GM21717 (cell line): ENCODE measurements around the gene FOXI3.

Source experiments
- ATAC-seq: cut with Tn5 transposase; IDR thresholded peaks from one replicate; pipeline ENCODE4 v1.9.1; 2021; ENCODE audit warnings: mild to moderate bottlenecking, moderate library complexity; ENCODE audit not compliant: unreplicated experiment

The FOXI3 gene

DNA sequence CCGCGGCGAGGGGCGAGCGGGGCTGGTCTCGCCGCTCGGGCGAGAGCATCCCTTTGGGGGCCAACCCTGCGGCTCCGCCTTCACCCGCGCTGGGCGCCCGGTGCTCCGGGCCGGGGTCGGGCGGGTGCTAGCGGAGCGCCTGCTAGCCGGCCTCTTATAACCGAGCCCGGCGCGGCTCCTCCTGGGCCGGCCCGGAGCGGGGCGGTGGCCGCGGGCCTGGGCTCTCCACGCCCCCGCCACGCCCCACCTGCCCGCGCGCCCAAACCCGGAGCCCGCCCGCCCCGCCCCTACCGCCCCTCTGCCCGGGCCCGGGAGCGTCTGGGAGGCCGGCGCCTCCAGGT lies at the start of gene FOXI3:
Gene FOXI3, minus strand, starts transcription at position 129 of the 341 bp plus-strand sequence. CDS start 158 bp downstream, outside the sequence.
- no peak for ATAC-seq

DNA sequence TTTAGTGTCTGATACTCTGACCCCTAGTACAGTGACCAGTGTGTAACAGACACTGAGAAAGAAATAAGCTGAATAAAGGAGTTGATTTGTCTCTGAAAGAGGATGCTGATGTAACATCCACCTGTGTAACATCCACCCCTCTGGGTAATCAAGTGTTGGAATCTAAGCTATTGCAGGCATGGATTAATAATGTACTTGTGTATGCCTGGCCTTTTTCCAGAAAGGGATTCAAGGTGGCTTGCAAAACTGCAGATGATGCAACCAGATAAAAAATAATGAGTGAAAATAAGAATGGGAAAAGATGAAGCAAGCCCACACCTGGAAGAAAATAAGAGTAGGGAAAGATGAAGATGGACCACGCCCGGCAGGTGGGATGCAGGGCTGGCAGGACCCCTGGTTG lies 48.2 kb upstream of the FOXI3 start:
- ATAC-seq = no peak

DNA sequence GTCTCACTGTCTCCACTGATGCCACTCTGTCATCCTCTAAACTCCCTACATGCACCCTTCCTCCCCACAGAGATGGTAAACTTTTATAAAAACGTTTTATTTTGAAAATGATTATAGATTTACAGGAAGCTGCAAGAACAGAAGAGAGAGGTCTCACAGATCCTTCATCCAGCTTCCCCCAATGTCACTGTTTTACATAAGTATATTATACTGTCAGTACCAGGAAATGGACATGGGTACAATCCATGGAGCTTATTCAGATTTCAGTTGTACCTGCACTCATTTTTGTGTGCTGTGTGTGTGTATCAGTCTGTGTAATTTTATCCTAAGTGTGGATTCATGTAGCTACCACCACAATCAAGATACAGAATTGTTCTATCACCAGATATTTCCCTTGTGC lies 46.7 kb upstream of the FOXI3 start:
- no peak for ATAC-seq

DNA sequence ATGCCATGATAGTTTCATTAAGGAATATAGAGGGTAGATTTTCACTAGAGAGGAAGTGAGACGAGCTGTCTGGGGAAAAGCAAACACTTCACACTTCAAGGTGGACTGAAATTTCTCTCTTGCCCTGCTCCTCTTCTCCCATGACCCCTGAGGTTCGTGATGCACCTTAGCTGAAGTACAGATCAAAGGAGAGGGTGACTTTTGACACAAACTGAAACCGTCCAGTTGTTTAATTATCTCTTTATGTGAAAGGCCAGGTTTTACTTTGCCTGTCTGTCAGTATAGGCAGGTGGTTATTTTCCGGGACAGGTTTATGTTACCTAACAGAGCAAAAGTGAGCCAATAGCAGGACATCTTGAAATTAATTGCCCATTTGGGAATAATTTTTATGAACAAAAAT lies 41.0 kb upstream of the FOXI3 start:
- ATAC-seq = no peak

DNA sequence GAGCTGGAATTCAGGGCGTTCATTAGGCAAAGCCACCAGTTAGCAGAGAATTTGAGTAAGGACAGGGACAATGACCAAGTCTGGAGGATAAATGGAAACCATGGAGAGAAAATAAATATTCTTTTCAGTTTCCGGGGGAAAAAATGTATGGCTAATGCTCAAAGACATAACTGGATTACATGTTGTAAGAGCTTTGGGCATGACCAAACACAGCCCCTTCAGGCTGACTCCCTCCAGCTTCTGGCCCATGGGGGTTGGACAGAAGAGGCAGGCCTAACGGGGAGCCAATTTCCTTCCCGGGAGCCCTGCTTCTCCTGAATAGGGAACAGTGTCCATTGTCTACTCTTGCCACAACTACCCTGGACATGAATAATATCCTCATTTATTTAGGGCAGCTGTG lies 39.5 kb upstream of the FOXI3 start:
- no peak for ATAC-seq

DNA sequence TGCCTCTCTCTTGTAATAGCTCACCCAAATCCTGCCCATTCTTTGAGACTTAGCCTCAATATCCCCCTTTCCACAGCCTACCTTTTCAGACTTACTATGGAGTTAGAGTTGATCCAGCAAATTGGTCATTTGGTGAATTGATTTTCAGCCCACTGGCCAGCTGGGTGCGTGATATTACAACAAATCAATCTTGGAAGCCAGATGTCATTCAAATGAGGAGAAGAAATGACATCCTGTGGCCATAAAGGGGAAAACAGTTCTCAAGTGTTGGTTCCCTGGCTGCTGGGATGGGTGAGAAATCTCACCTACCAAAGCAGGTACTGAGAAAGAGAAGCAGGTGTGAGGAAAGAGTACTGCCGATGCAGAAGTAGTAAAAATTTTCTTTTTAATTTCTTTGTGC lies 36.7 kb upstream of the FOXI3 start:
- ATAC-seq = no peak

DNA sequence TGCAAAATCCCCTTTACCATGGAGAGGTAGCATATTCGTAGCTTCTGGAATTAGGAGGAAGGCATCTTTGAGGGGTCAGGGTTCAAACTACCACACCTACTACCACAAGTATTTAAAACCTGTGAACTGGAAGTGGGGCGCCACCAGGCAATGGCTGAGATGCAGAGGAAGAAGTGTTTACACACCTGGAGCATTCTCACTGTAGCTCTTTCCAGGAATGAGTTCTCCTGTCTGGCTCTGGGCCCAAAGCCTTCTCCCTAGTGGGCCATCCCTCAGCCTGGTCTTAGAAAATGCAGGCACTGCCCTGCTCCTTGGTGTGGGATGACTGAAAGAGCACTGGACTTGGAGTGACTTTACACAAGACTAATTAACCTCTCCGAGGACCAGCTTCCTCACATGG lies 30.7 kb upstream of the FOXI3 start:
- ATAC-seq = no peak

DNA sequence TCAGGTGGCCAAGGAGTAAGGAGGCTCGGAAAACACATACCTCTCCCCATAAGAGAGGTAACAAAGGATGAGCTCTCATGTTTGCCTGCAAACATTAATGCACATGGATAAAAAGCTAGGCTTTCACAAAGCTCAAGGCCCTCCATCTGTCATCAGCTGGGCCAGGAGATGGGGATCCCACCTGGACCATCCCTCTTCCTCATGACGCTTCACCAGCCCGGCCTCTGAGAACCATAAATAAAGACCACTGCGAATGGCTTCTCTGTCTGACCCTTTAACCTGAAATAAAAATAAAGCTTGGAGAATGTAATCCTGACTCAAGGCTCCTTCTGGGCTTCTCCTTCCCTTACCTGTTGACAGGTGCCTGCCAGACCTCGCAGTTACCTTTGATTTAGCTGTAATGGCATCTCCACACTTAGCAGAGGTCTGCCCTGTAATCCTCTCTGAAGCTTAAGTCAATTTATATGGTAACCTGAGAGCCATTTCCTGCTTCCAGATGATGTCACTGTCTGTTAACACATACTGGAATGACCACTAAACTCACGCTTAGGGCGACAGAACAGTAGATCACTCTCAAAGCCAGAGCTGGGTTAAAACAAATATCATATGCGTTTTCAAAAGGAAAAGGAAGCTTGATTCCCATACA lies 29.3 kb upstream of the FOXI3 start:
- no peak for ATAC-seq

DNA sequence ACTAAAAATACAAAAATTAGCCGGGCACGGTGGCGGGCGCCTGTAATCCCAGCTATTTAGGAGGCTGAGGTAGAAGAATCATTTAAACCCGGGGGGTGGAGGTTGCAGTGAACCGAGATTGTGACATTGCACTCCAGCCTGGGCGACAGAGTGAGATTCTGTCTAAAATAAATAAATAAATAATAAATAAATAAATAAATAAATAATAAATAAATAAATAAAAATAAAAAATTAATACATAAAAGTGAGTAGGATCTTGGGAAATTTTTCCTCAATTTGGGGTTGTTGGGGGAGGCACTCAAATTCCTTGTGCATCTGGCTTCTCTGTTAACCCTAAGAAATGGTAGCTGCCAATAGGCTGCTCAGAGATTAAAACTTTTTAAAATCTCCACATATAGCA lies 20.3 kb upstream of the FOXI3 start:
- ATAC-seq = no peak

DNA sequence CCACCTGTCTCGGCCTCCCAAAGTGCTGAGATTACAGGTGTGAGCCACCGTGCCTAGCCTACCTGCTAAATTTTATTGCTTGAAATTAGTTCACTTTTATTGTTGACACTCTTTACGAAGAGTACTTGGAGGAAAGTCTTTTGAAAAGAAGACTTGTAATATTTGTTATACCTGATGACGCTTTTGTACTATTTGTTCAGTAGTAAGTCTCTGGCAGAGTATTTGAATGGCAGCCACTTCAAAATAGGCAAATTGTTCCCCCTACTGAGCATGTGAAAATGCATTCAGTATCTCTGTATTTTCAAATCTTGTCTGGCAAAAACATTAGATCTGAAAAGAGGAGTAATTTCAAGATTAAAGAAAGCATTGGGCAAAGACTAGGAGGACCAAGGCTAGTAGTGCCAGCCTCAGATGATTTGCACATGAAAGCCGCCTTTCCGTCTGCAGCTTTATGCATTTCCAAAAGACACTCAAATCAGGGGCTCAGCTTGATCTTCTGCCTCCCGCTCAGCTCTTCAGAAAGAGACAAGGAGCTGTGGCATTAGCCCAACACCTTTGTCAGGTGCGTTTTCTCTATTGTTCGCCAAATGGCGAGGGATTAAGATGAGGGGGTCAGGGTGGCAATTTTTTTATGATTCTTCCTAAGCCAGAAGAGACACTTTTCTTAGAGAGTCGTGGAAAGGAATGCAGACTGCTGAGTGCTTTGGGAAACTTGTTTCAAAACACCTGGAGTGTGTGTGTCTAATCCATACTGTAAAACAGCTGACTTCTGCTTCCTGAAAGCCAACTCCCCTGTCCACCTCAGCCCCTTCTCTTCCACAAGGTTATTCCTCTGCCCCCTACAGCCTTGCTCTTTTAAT lies 18.8 kb upstream of the FOXI3 start:
- no peak for ATAC-seq

DNA sequence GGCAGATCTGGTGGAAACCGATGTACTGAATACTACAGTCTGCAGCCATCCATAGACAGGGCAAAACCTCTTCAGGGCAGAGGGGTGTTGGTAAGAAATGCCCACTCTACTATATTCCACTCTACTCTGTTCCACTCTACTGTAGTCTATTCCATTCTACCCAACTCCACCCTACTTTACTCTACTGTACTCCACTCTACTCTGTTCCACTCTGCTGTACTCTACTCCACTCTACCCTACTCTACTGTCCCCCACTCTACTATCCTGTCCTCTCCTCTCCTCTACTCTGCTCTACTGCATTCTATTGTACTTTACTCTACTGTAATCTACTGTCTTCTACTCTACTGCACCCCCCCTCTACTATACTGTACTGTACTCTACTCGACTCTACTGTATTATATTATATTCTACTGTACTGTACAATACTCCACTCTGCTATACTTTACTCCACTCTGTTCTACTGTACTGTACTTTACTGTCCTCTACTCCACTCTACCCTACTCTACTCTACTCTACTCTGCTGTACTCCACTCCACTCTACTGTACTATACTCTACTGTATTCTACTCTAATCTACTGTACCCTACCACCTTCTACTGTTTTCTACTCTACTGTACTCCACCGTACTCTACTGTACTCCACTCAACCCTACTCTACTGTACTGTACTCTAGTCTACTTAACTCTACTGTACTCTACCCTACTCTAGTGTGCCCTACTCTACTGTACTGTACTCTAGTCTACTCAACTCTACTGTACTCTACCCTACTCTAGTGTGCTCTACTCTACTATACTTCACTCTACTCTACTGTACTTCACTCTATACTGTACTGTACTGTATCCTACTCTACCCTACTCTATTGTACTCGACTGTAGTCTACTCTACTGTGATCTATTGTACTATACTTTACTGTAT lies 17.0 kb upstream of the FOXI3 start:
- no peak for ATAC-seq

DNA sequence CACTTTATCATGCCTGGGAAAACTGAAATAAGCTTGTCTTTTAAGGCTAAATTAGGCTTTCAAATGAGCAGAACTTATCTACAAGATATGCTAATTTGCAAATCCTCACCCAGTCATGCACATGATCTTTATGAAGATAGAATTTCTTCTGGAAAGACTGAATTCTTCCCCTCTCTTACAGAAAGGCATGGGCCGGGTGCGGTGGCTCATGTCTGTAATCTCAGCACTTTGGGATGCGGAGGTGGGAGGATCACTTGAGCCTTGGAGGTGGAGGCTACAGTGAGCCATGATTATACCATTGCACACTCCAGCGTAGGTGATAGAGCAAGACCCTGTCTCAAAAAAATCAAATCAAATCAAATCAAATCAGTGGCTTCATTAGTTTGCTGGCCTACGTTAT lies 11.7 kb upstream of the FOXI3 start:
- no peak for ATAC-seq

DNA sequence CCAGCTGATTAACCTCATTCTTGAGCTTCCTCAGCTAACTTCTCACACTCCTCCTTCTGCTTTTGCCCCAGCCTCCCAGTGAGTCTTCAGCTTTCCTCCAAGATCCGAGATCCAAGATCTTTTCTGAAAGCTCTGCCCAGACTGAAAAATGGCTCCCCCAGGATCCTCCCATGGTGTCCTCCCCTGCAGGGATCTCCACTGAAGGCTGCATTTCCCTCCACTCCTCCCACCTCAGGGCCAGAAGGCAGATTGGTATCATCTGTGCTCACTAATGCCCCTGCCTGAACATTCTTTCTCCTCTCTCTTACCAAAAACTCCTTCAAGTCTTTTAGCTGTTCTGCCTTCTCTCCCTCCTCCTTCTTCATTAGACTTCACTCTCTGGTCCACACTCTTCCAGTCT lies 6.1 kb upstream of the FOXI3 start:
- ATAC-seq = no peak

DNA sequence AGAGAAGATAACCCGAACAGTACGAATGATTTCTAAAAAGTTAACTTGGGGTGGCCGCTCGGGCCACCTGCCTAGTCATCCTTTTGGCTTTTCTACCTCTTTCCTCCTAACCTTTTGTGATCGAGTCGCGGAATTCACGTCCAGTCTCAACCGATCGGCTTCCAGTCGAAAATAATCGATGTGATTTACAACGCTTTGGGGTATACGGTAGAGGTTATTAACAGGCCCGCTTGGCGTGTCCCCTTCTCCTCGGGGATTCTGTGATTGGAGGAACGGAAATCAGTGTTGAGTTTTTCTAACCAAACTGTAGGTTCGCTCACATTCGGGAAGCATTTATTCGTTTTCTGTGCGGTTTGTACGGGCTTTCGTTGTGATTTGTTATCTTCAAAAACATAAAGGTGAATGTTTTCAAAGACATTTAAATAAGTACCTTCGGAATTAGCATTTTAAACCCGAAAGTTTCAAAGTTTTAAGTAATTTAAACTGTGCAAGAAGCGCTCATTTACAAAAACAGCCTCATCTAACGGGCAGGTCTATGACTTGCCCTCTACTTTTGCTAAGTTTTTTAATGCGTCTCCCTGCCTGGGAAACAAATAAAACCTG lies 588 bp upstream of the FOXI3 start:
- ATAC-seq = no peak

DNA sequence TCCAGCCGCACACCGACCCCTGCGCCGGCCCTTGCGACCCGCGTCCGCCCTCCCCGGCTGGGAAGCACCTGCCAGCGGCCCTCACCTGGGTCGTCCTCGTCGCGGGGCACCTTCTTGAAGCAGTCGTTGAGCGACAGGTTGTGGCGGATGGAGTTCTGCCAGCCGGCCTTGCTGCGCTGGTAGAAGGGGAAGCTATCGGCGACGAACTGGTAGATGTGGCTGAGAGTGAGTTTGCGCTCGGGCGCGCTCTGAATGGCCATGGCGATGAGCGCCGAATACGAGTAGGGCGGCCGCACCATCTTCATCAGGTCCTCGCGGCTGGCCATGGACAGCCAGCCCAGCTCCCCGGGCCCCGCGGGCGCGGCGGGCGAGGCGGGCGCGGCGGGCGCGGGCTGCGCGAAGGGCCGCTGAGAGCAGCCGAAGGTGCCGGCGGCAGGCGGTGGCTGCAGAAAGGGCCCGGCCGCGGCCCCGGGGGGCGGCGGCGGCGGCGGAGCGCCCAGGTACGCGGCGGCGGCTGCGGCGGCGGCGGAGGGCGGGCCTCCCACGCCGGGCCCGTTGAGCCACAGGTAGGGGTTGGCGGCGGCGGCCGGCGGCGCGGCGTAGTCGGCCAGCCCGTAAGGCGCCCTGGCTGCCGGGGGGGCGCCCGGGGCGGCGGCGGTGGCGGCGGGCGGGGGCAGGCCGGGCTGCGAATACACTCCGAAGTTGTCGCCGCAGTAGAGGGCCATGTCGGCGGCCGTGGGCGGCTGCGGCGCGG lies 505 bp downstream of the FOXI3 start:
- ATAC-seq = no peak

DNA sequence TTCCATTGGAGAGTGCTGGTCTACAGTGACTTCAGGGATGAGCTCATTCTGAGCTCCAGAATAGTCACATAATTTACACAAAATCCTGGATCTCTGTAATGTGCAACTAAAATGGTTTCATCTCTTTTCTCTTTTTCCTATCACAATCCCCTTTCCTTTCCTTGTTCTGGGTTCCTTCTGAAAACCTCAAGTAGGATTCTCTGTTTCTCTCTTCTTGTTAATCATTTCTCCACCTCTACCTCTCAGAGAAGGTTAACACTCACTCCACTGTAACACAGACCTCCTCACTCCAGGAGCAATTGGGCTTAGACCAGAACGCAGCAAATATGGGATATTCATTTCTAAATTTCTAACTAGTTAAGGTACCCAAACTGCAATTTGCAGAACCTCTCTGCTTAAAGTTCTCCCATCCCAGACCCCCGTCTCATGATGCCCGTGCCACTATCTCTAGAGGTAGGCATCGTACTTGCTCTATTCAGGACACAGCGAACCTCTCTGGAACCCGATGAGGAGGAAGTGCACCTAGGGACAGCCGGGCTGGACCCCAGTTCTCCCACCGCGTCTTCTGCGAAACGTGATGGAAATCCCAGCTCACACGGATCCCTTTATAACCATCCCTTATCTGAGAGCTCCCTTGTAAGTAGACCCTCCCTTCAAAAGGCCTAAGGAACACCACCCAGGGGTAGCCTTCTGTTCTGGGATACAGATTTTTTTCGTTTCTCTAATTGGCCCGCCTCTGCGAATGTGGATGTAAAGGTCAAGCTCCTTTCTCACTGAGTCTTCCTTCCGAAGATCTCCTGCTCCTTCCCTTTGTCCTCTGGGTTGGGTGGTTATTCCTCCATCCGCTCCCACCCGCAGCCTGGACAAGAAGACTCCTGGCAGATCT lies 1.3 kb downstream of the FOXI3 start:
- ATAC-seq = no peak

DNA sequence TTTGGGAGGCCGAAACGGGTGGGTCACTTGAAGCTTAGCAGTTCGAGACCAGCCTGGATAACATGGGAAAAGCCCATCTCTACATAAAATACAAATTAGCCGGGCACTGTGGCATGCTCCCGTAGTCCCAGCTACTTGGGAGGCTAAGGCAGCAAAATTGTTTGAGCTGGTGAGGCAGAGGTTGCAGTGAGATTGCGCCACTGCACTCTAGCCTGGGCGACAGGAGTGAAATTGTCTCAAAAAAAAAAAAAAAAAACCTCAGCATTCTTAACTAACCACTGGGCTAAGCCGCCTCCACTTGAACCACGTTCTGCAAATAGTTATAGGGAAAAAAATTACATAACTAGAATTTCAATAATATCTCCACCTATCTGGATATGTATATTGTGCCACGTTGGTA lies 2.3 kb downstream of the FOXI3 start:
- no peak for ATAC-seq

DNA sequence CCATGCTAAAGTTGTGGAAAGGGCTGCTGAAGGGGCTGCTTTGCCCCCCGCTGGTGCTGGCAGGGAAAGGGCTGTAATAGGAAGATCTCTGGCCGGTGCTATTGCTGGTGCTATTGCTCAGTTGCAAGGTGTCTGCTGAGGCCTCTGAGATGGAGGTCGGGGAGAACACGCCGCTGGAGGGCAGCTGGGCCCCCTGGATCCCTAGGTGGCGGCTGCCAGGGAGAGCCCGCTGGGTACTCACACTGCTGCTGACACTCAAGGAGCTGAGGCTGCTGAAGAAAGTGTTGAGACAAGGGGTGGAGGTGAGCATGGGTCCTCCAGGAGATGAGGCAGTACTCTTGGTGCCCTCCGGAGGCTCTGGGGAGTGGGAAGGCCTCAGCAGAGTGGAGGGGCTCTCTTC lies 4.2 kb downstream of the FOXI3 start:
- ATAC-seq = no peak

DNA sequence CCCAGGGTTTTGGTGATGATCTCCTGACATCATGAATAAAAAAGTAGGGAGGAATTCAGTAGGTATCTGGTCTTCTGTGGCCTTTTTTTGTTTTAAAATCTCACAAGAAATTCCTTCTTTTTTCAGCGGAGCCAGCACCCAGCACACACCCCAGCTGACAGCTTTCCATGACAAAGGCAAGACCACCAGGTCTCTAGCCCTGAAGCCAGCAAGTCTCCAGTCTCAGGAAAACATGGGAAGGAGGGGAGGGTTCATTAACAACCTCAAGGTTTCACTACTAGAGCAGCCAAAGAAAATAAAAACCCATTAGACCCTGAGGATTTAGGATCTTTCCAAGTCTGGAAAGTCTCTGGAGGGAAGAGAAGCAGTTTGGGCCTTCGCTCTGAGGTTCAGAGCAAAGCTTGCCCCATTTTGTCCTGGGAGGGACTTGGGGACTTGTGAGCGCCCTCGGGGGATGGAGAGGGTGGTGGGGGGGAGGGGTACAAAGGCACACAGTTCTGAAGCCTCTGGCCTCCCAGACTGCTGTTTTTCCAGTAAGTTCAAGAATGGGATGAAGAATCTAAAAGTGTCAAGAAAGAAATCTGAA lies 9.0 kb downstream of the FOXI3 start:
- ATAC-seq = no peak
